GM12891 (cell line): ENCODE results near the gene FEZ2.

Experiments used
- POLR2A ChIP-seq: IDR thresholded peaks from 2 replicates; pipeline ENCODE4 v1.6.1; 2011; ENCODE audit warnings: low read depth, low read length, control low read depth
- POLR2AphosphoS5 ChIP-seq: IDR thresholded peaks from 2 replicates; pipeline ENCODE4 v1.6.1; 2011; ENCODE audit warnings: low read depth, low read length, control low read depth

GRCh38 chr2:36605273-36605672 is 7.3 kb upstream of the FEZ2 start:
- TF ChIP-seq POLR2AphosphoS5 (no peak), POLR2A (no peak)
